Activated CD8-positive, alpha-beta memory T cell treated with anti-CD3 and anti-CD28 coated beads for 36 hours (primary cell): ENCODE results near the gene ZNF879. TPM values are rescaled to one million over a fixed set of nuclear protein-coding genes. Genes with fewer than 3 reads are reported as not detected.

Source experiments
- CTCF ChIA-PET: fragments of 350-600 bp; sonication (Branson Sonifier 250); formaldehyde crosslinking; loops from one replicate; lab custom pipeline; 2021; ENCODE audit warnings: antibody characterized with exemption; lab: Charles Lee
- POLR2A ChIA-PET: fragments of 350-600 bp; sonication (Branson Sonifier 250); formaldehyde crosslinking; loops from one replicate; lab custom pipeline; 2021; ENCODE audit warnings: antibody characterized with exemption; lab: Charles Lee
- total RNA-seq, 2 experiments: library from RNA; stranded (reverse); gene quantifications; one replicate each; pipeline ENCODE4 v1.2.3, GENCODE V29; 2021

The ZNF879 gene
- total RNA-seq, 2 experiments from 2014 or later = 2.4 to 2.6 TPM

DNA sequence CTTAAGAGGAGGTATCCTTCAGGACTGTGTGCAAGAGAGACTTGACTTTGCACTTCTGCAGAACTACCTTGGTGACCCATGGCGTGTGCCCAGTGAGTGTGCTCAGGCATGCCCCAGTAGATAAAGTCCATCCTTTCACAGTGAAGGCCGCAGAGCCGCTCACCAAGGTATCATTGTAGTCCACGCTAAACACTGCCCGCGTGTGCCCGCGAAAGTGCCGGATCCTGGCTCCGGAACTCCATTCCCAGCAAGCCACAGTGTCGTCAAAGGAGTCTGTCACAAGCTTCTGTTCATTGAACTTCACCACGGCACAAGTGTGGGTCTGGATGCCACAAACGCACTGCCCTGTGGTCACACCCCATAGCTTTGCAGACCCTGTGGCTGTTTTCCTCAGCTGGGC, 25.2 kb upstream of the ZNF879 start:
- ChIA-PET POLR2A (no interaction called here), CTCF (no interaction called here)

- CTCF ChIA-PET = no interaction called here
- POLR2A ChIA-PET = no interaction called here
Measured at GRCh38 chr5:179006564-179006963, 17.0 kb upstream of the ZNF879 start.

GRCh38 chr5:179008667-179009066, 14.9 kb upstream of the ZNF879 start:
- ChIA-PET CTCF (no interaction called here), POLR2A (no interaction called here)

DNA sequence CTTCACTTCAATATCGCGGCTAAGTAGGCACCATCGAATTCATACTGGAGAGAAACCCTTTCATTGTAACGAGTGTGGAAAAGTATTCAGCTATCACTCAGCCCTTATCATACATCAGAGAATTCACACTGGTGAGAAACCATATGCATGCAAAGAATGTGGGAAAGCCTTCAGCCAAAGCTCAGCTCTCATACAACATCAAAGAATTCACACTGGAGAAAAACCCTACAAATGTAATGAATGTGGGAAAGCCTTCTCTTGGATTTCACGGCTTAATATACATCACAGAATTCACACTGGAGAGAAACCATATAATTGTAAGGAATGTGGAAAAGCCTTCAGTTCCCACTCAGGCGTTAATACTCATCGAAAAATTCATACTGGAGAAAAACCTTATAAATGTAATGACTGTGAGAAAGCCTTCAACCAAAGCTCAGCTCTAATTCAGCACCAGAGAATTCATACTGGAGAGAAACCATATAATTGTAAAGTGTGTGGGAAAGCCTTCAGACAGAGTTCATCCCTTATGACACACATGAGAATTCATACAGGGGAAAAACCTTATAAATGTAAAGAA, 9.5 kb downstream of the ZNF879 start:
- ChIA-PET POLR2A (interaction anchor here (1.3 kb wide), 1 partner anchor 9 kb away, joined by 6 read pairs; no protein-coding TSS in a partner anchor), CTCF (interaction anchor here (0.6 kb wide), 1 partner anchor 14 kb away, joined by 4 read pairs; no protein-coding TSS in a partner anchor)

DNA sequence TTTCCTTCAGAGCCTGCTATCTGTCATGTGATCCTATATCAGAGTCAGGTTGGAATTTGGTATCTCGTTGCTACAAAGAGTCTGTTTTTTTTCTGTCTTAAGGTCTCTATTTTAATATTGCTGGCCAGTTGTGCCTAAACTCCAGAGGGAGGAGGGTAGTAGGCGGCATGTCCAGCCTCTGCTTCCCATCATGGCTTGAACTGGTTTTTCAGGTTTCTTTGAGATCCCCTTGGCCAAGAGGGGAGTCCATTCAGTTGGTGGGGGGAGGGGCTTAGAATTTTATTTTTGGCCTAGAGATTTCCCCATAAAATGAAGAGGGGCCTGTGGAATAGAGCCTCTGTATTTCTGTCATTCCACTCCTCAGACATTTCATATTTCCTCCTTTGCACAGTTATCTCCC, 21.2 kb downstream of the ZNF879 start:
- CTCF ChIA-PET = no interaction called here

GRCh38 chr5:179051784-179052183, 28.2 kb downstream of the ZNF879 start:
- ChIA-PET CTCF (no interaction called here), POLR2A (no interaction called here)

More for the DNA sequence above, 21.2 kb downstream of the ZNF879 start:
- POLR2A ChIA-PET = no interaction called here

GRCh38 chr5:179054036-179054785, 30.6 kb downstream of the ZNF879 start:
- ChIA-PET CTCF (no interaction called here), POLR2A (no interaction called here)

- ChIA-PET CTCF (no interaction called here), POLR2A (no interaction called here)
Measured at GRCh38 chr5:179054876-179055275, 31.3 kb downstream of the ZNF879 start.

GRCh38 chr5:179055436-179055835, 31.8 kb downstream of the ZNF879 start:
- ChIA-PET POLR2A (no interaction called here), CTCF (no interaction called here)

DNA sequence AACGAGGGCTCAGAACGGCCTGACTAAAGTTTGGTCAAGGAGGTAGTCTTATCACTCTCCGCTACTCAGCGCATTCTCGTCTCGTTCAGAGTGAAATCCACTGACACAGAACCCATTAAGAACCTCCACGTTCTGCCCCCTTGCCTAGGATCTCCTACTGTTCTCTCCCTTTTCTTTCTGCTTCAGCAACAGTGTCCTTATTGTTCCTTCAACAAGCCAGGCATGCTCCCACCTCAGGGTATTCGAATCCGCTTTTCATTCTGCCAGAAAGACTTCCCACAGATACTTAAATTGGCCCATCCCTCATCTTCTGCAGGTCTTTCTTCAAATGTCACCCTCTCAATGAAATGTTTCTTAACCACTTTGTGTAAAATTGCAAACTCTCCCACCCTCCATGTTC, 32.2 kb downstream of the ZNF879 start:
- POLR2A ChIA-PET = no interaction called here
- CTCF ChIA-PET = no interaction called here

DNA sequence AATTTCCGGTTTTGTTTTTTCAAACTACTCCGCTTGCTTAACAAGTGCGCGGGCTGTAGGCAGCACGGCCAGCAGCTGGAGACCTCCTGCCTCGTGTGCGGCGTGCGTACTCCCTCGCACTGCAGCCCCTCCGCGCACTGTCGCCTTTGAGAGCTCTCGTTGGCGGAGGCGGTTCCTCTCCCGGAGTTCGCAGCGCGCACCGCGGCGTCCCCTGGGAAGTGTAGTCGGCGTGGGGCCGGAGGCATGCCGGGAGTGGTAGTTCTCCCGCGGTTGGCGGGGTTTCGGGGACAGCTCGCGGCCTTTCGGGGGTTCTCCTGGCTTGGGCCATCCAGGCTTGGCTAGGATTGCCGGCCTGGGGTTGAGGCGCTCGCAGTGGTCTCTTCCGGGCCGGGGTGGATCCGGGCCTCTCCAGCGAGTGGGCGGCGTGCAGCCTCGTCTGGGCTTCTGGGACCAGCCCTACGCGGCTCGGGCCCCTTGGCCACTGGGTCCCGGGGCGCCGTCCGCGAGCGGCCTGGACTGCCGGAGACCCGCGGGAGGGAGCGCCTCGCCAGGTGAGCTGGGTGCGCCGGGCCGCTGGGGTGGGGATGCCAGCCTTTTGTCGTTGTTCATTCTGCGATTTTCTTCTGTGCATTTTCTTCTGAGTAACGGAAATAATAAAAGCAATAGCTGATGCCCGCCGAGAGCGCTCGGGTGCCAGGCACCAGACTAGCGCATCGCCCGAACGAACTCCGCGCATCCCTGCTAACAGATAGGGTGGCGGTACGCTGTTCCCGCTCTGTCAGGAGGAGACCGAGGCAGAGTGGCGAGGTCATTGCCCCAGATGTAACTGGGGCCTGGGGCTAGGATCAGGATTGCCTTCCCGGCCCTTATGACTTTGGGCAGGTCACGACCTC, 36.8 kb downstream of the ZNF879 start, which contains the start of gene ZNF354C:
TSS of gene ZNF354C (plus strand) at position 258 of the 893 bp plus-strand sequence. CDS start 1,696 bp downstream, outside the sequence.
- CTCF ChIA-PET = interaction anchor here (0.6 to 1.4 kb wide), 3 partner anchors 36 to 552 kb away, joined by 3 to 4 read pairs (median 4); no protein-coding TSS in a partner anchor

GRCh38 chr5:179061025-179061424, 37.4 kb downstream of the ZNF879 start:
- POLR2A ChIA-PET = interaction anchor here (0.6 to 1.7 kb wide), 2 partner anchors 331 to 533 kb away, joined by 5 to 6 read pairs; partner anchors contain the start of gene ZNF354A
- CTCF ChIA-PET = interaction anchor here (1.4 kb wide), 1 partner anchor 106 kb away, joined by 3 read pairs; no protein-coding TSS in a partner anchor

More for the DNA sequence above, 36.8 kb downstream of the ZNF879 start, which contains the start of gene ZNF354C:
- POLR2A ChIA-PET = interaction anchor here (0.6 to 1.7 kb wide), 3 partner anchors 201 to 534 kb away, joined by 5 to 6 read pairs (median 6); partner anchors contain the start of genes ZNF354A and ZNF354B

DNA sequence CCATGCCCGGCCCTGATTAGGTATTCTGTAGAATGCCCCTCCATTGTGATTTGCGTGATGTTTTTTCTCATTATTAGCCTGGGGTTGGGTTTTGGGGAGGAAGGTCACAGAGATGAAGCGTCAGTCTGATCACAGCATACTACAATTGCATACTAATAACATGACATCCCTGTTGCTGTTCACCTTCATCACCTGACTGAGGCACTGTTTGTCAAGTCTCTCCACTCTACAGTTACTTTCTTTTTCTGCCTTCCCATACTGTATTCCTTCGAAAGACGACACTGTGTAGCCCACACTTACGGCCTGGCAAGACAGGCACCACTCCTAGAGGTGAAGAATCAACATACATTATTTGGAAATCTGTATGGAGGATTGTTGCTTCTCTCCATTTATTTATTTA, 42.1 kb downstream of the ZNF879 start:
- CTCF ChIA-PET = no interaction called here
- POLR2A ChIA-PET = no interaction called here

GRCh38 chr5:179079165-179079987, 55.8 kb downstream of the ZNF879 start:
- CTCF ChIA-PET = no interaction called here
- POLR2A ChIA-PET = no interaction called here

DNA sequence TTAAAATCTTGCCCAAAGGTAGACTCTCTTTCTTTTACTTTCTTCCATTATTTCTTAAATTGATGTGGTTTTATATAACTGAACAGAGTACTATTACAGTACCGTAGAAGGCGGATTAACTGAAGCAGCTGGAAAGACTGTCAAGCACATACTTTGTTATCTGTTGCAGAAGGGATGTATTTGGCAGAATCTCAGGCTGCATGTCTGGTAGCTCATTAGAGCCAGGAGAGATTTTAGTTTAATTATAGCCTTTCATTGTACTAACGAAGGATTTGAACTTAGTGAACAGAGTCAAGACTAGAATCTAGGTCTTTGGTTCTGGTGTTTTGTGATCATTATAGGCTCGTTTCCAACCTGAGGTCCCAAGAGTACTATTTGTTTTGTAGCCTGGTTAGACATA, 57.1 kb downstream of the ZNF879 start:
- POLR2A ChIA-PET = interaction anchor here (0.6 kb wide), 1 partner anchor 1780 kb away, joined by 3 read pairs; no protein-coding TSS in a partner anchor
- CTCF ChIA-PET = no interaction called here
